Measurements from ENCODE around the gene IFNL2.
A peak's percentile ranks its signal among the peaks of the same experiment; 100 is the strongest.

Gene IFNL2

DNA sequence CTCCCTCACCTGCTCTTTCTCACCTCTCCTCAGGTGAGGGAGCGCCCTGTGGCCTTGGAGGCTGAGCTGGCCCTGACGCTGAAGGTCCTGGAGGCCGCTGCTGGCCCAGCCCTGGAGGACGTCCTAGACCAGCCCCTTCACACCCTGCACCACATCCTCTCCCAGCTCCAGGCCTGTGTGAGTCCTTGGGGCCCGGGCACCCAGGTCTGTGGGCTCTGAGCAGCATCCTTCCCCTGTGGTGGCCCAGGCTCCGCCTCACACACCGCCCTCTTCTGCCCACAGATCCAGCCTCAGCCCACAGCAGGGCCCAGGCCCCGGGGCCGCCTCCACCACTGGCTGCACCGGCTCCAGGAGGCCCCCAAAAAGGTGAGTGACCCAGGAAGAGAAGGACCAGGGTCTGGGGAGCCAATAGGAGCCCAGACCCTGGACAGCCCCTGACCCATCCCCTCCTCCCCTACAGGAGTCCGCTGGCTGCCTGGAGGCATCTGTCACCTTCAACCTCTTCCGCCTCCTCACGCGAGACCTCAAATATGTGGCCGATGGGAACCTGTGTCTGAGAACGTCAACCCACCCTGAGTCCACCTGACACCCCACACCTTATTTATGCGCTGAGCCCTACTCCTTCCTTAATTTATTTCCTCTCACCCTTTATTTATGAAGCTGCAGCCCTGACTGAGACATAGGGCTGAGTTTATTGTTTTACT lies 29.9 kb downstream of the IFNL2 start:
- no peak overlapping the region for H2AFZ ChIP-seq (ENCODE audit: low read length, unreplicated experiment)
- no peaks in the 10 kb centered on the region for H3K79me2 ChIP-seq (ENCODE audit: control insufficient read depth, insufficient read depth, low read length, unreplicated experiment)
- H3K27ac ChIP-seq (ENCODE audit: low read depth, low read length) = no peak overlapping the region
- peaks cover 3% of the 10 kb centered on the region; the same call in 1 of the 2 replicates for H3K27me3 ChIP-seq (ENCODE audit: insufficient read depth, low read length)
- no peaks in the 10 kb centered on the region for H3K36me3 ChIP-seq (ENCODE audit: insufficient read depth, low read length)
- no peak overlapping the region for H3K4me3 ChIP-seq (ENCODE audit: low read depth, low read length)
- H3K4me1 ChIP-seq (ENCODE audit: control insufficient read depth, insufficient read depth, low read length, unreplicated experiment) = no peaks in the 10 kb centered on the region

DNA sequence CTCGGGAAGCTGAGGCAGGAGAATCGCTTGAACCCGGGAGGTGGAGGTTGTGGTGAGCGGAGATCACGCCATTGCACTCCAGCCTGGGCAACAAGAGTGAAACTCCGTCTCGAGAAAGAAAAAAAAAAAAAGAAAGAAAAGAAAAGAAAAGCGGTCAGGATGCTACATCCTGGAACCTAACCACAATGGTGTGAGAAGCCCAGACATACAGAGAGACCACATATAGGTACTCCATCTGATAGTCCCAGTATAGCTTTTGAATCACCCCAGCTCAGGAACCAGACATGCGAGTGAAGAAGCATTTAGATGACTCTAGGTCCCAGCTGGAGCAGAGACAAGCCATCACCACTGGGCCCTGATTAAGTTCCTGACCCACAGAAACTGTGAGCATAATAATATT lies 31.2 kb downstream of the IFNL2 start:
- no peaks in the 10 kb centered on the region for H3K79me2 ChIP-seq (ENCODE audit: control insufficient read depth, insufficient read depth, low read length, unreplicated experiment)
- no peaks in the 10 kb centered on the region for H3K4me1 ChIP-seq (ENCODE audit: control insufficient read depth, insufficient read depth, low read length, unreplicated experiment)
- no peak overlapping the region for H3K27ac ChIP-seq (ENCODE audit: low read depth, low read length)
- H3K27me3 ChIP-seq (ENCODE audit: insufficient read depth, low read length) = peaks cover 8% of the 10 kb centered on the region
- H2AFZ ChIP-seq (ENCODE audit: low read length, unreplicated experiment) = no peak overlapping the region
- H3K36me3 ChIP-seq (ENCODE audit: insufficient read depth, low read length) = no peaks in the 10 kb centered on the region
- no peak overlapping the region for H3K4me3 ChIP-seq (ENCODE audit: low read depth, low read length)

DNA sequence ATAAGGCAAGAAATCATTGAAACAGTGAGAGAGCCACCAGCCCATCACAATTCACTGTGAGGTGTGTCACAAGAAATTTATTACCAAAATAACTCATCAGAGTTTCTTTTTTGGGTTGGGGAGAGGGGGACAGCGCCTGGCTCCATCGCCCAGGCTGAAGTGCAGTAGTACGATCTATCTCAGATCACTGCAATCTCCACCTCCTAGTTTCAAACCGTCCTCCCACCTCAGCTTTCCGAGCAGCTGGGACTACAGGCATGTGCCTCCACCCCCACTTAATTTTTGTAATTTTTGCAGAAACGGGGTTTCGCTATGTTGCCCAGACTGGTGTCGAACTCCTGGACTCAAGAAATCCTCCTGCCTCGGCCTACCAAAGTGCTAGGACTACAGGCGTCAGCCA lies 31.6 kb downstream of the IFNL2 start:
- Histone ChIP-seq H3K27ac (ENCODE audit: low read depth, low read length) (no peak overlapping the region), H2AFZ (ENCODE audit: low read length, unreplicated experiment) (no peak overlapping the region), H3K4me3 (ENCODE audit: low read depth, low read length) (no peak overlapping the region), H3K36me3 (ENCODE audit: insufficient read depth, low read length) (no peaks in the 10 kb centered on the region), H3K4me1 (ENCODE audit: control insufficient read depth, insufficient read depth, low read length, unreplicated experiment) (no peaks in the 10 kb centered on the region), H3K27me3 (ENCODE audit: insufficient read depth, low read length) (peaks cover 13% of the 10 kb centered on the region), H3K79me2 (ENCODE audit: control insufficient read depth, insufficient read depth, low read length, unreplicated experiment) (no peaks in the 10 kb centered on the region)

DNA sequence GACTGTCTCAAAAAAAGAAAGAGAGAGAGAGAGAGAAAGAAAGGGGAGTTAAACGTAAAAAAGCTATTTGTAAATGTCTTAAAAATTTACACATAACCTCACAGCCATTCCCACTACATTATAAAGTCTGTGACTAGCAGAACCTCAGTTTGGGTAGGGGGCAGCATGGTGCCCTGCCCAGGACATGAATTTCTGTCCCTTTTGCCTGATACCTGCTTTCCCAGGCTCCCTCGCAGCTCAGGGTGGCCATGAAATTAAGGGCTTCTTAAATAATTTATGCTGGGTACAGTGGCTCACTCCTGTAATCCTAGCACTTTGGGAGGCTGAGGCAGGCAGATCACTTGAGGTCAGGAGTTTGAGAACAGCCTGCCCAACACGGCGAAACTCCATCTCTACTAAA lies 32.8 kb downstream of the IFNL2 start:
- H3K36me3 ChIP-seq (ENCODE audit: insufficient read depth, low read length) = no peaks in the 10 kb centered on the region
- no peak overlapping the region for H3K4me3 ChIP-seq (ENCODE audit: low read depth, low read length)
- peaks cover 23% of the 10 kb centered on the region for H3K27me3 ChIP-seq (ENCODE audit: insufficient read depth, low read length)
- H3K27ac ChIP-seq (ENCODE audit: low read depth, low read length) = no peak overlapping the region
- no peaks in the 10 kb centered on the region for H3K79me2 ChIP-seq (ENCODE audit: control insufficient read depth, insufficient read depth, low read length, unreplicated experiment)
- no peaks in the 10 kb centered on the region for H3K4me1 ChIP-seq (ENCODE audit: control insufficient read depth, insufficient read depth, low read length, unreplicated experiment)
- H2AFZ ChIP-seq (ENCODE audit: low read length, unreplicated experiment) = no peak overlapping the region

DNA sequence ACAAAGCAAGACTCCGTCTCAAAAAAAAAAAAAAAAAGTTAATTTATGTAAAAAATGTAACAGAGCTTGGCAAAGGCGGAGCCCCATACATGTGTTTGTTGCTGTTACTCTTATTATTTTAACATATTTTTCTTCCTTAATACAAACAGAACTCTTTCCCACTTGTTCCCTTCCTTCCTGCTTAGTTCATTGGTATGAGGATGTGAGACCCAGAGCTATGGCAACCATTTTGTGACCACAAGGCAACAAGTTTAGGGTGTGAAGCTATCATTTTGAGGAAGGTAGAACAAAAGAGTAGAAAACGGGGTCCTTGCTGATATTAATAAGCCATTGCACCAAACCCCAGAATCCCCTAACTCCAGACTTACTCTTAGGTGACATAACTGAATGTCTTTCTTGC lies 33.4 kb downstream of the IFNL2 start:
- Histone ChIP-seq H3K4me3 (ENCODE audit: low read depth, low read length) (no peak overlapping the region), H3K27me3 (ENCODE audit: insufficient read depth, low read length) (peaks cover 26% of the 10 kb centered on the region), H3K79me2 (ENCODE audit: control insufficient read depth, insufficient read depth, low read length, unreplicated experiment) (no peaks in the 10 kb centered on the region), H2AFZ (ENCODE audit: low read length, unreplicated experiment) (no peak overlapping the region), H3K4me1 (ENCODE audit: control insufficient read depth, insufficient read depth, low read length, unreplicated experiment) (no peaks in the 10 kb centered on the region), H3K27ac (ENCODE audit: low read depth, low read length) (no peak overlapping the region), H3K36me3 (ENCODE audit: insufficient read depth, low read length) (no peaks in the 10 kb centered on the region)

DNA sequence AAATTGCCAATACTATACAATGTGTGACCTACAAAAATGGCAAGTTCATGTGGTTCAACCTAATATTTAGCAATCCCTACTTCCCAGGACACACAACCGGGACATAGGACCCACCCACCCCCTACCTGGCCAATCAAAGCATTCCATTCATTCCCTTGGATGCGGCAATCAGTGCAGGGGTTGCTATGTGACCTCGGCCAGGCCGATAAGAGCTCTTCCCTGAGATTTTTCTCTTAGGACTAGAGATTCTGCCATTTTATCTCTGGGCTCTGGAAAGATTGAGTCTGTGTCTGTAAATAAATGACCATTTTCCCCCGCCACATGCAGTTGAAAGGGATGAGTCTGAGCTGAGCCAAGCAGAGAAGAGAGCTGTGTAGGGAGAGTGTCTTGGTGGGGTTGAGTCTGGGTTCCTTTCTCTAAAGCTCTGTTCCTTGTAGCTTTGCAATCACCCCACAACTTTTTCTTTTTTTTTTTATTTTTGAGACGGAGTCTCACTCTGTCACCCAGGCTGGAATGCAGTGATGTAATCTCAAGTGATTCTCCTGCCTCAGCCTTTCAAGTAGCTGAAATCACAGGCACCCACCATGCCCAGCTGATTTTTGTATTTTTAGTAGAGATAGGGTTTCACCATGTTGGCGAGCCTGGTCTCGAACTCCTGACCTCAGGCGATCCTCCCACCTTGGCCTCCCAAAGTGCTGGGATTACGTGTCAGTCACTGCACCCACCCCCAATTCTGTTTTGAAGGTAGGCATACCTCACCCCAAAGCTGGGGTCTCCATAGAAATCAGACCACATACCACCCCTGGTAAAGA lies 35.4 kb downstream of the IFNL2 start:
- no peaks in the 10 kb centered on the region for H3K79me2 ChIP-seq (ENCODE audit: control insufficient read depth, insufficient read depth, low read length, unreplicated experiment)
- H3K36me3 ChIP-seq (ENCODE audit: insufficient read depth, low read length) = no peaks in the 10 kb centered on the region
- peaks cover 46% of the 10 kb centered on the region for H3K27me3 ChIP-seq (ENCODE audit: insufficient read depth, low read length)
- H3K27ac ChIP-seq (ENCODE audit: low read depth, low read length) = no peak overlapping the region
- no peaks in the 10 kb centered on the region for H3K4me1 ChIP-seq (ENCODE audit: control insufficient read depth, insufficient read depth, low read length, unreplicated experiment)
- H2AFZ ChIP-seq (ENCODE audit: low read length, unreplicated experiment) = no peak overlapping the region
- no peak overlapping the region for H3K4me3 ChIP-seq (ENCODE audit: low read depth, low read length)

DNA sequence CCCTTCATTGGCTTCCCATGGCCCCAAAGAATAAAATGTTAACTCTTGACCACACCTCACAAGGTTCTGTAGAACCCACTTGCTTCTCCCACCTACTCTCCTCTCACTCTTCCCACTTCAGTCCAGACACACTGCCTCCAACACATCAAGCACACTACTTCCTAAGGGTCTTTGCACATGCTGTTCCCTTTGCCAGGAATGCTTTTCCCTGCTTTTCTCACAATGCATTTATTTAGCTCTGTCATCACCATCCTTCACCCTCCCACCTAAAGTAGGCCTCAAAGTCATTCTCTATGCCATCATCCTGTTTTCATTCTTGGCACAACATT lies 36.0 kb downstream of the IFNL2 start:
- H3K36me3 ChIP-seq (ENCODE audit: insufficient read depth, low read length) = no peaks in the 10 kb centered on the region
- no peaks in the 10 kb centered on the region for H3K79me2 ChIP-seq (ENCODE audit: control insufficient read depth, insufficient read depth, low read length, unreplicated experiment)
- H3K27ac ChIP-seq (ENCODE audit: low read depth, low read length) = no peak overlapping the region
- H3K4me3 ChIP-seq (ENCODE audit: low read depth, low read length) = no peak overlapping the region
- H2AFZ ChIP-seq (ENCODE audit: low read length, unreplicated experiment) = no peak overlapping the region
- H3K27me3 ChIP-seq (ENCODE audit: insufficient read depth, low read length) = peaks cover 51% of the 10 kb centered on the region
- no peaks in the 10 kb centered on the region for H3K4me1 ChIP-seq (ENCODE audit: control insufficient read depth, insufficient read depth, low read length, unreplicated experiment)

DNA sequence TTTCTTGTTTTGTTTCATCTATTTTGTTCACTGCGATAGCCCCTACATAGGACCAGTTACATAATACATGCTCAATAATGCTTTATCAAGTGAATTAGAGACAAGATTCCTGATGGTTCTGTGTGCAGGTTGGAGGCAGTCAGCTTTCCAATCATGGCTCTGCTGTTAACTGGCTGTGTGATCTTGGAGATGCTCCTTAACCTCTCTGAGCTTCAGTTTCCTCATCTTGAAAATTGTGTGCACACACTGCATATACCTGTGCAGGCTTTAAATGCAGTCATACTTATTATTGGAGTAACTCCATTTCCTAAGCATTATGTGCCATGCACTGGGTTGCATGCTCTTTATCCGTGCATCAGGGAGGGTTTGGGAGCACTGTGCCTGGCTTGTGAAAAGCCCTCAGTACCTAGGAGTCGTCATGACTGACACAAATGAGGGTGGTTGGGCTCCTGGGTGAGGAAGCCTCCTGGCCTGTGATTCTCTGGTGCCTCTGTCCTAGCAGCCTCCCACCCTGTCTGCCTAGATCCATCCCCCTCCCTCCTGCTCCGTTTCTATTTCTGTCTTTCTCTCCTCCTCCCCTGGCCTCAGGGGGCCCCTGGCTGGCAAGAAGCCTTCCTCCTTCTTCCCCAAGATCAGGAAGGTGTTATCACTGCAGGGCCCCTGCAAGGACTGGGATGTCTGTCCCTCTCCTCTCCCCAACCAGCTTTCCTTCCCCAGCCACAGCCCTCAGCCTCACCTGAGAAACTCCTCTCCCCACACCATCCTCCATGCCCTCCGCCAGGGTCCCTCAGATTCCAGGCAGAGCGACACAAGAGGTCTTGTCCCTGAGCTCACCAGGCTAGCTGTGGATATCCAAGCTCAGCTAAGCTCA lies 36.7 kb downstream of the IFNL2 start:
- Histone ChIP-seq H3K4me3 (ENCODE audit: low read depth, low read length) (no peak overlapping the region), H3K79me2 (ENCODE audit: control insufficient read depth, insufficient read depth, low read length, unreplicated experiment) (no peaks in the 10 kb centered on the region), H3K27ac (ENCODE audit: low read depth, low read length) (no peak overlapping the region), H3K4me1 (ENCODE audit: control insufficient read depth, insufficient read depth, low read length, unreplicated experiment) (no peaks in the 10 kb centered on the region), H3K36me3 (ENCODE audit: insufficient read depth, low read length) (no peaks in the 10 kb centered on the region), H3K27me3 (ENCODE audit: insufficient read depth, low read length) (peaks cover 51% of the 10 kb centered on the region), H2AFZ (ENCODE audit: low read length, unreplicated experiment) (no peak overlapping the region)

DNA sequence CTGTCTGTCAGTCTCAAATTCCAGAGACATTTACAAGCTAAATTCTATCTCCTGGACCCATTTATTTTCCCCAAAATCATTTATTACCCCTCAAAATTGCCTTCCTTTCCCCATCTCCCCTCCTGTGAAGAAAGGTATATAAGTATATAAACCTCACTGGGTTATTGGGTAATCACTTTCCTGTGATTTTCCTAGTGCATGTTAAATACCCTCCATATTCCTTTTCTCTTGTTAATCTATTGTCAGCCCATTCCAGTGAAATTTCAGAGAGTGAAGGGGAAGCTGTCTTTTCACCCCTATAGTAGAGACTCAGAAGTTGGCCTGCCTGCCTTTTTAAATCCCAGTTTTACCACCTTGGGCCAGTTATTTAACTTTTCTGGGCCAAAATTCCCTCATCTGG lies 37.9 kb downstream of the IFNL2 start:
- Histone ChIP-seq H3K27ac (ENCODE audit: low read depth, low read length) (no peak overlapping the region), H3K4me1 (ENCODE audit: control insufficient read depth, insufficient read depth, low read length, unreplicated experiment) (no peaks in the 10 kb centered on the region), H3K27me3 (ENCODE audit: insufficient read depth, low read length) (peaks cover 51% of the 10 kb centered on the region), H3K4me3 (ENCODE audit: low read depth, low read length) (no peak overlapping the region), H2AFZ (ENCODE audit: low read length, unreplicated experiment) (no peak overlapping the region), H3K36me3 (ENCODE audit: insufficient read depth, low read length) (no peaks in the 10 kb centered on the region), H3K79me2 (ENCODE audit: control insufficient read depth, insufficient read depth, low read length, unreplicated experiment) (no peaks in the 10 kb centered on the region)

DNA sequence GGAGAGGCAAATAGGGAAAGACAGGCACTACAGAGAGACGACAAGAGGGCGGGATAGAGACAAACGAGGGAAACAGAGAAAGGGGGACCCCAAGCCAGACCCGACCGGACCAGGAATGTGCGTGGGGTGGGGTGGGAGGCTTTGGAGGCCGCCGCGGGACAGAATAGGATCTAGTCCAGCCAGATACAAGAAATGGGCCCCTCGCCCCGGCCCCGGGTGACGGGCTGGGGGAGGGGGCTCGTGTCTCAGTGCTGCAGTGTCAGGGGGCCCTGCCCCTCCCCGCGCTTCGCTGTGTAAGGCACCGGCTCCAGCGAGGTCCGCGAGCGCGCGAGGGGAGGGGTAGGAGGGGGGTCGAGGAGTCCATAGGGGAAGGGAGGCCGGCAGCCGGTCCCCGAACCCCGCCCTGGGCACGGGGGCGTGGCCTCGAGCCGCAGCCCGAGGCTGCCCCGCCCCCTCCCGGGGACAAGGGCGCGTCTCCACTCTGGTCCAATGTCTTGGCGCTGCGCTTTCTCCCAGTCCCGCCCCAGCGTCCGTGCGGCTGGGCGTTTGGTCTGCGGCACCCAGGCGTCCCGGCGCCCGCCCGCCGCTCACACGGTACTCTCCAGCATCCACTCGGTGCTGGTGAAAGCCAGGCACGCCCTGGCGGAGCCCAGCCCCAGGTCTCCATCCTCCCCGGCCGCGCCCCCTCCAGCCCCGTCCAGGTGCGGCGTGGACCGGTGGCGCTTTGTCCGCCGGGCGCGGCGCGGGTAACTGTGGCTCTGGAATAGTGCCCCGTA lies 39.0 kb downstream of the IFNL2 start:
- Histone ChIP-seq H3K27ac (ENCODE audit: low read depth, low read length) (no peak overlapping the region), H3K27me3 (ENCODE audit: insufficient read depth, low read length) (peaks cover 48% of the 10 kb centered on the region), H3K4me3 (ENCODE audit: low read depth, low read length) (peak overlapping the region; percentile 64), H3K36me3 (ENCODE audit: insufficient read depth, low read length) (no peaks in the 10 kb centered on the region), H3K79me2 (ENCODE audit: control insufficient read depth, insufficient read depth, low read length, unreplicated experiment) (no peaks in the 10 kb centered on the region), H3K4me1 (ENCODE audit: control insufficient read depth, insufficient read depth, low read length, unreplicated experiment) (no peaks in the 10 kb centered on the region), H2AFZ (ENCODE audit: low read length, unreplicated experiment) (no peak overlapping the region)

Data from ACC112 (cell line).